Measurements from ENCODE around the gene CCDC152. TPM values are rescaled to one million over a fixed set of nuclear protein-coding genes. Genes with fewer than 3 reads are reported as not detected.
"Not testable (repeated sequence)": the region's sequence is repeated elsewhere in the genome, so short reads cannot be mapped to it uniquely, and the experiment has no call there.

CCDC152 gene
- polyA plus RNA-seq, 1 experiment: 0.91 TPM

DNA sequence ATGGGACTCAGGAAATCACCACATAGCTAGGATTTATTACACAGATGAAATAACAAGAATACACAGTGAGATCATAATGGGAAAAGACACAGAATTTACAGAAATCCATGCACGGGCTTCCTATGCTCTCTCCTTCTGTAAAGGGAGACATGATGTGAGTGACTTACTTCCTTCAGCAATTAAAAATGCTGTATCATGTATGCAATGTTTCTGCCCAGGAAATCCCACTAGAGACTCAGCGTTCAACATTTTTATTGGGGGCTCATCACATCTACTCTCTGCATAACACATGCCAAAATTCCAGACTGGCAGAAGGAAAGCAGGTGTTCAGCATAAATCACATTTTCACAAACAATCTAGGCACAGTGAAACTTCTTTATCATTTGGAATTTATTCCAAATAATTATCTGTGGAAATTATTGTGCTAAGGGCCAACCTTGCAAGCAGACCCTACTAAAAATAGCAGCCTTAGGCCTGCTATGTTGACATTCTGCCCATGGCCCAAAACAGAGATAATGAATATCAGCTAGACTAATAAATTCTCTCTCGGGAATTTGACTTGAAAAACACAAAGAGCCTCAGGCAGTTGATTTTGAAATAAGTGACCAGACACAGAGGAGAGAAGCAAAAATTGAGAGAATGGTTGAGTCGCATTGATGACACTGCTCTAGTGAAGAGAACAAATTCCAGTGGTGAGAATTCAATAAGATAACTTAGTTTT is 86.5 kb downstream of the CCDC152 start:
- CTCF ChIA-PET: interaction anchor here (1.3 kb wide), 1 partner anchor 11 kb away, joined by 3 read pairs; no protein-coding TSS in a partner anchor
- DNase-seq (ENCODE audit: low read depth): peak; percentile 12

DNA sequence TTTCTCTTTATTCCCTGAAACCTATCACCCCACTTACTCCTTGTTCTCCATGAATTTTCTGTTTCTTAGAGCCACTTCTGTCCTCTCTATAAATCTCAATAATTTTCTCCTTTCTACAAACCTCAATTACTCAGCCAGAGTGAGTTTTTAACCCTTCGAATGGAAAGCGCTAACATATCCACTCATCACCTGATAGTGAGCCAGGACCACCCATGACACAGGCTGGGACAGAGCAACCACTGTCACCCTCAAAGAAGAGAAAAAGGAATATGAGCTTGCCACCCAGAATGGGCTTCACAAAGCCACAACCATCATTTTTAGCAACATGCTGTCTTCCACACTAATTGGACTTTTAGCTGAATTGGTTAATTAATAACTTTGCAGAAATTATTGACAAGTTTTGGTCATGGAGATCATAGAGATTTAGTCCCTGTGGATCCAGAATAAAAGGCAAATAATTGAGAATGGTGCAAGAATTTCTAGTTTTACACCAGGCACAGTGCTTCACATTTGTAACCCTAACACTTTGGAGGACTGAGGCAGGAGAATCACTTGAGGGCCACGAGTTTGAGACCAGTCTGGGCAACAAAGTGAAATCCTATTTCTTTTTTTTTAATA is 87.2 kb downstream of the CCDC152 start:
- Histone ChIP-seq H3K4me3 (ENCODE audit: low read depth, low read length) (no peak overlapping the region), H3K27me3 (ENCODE audit: control insufficient read depth, insufficient read depth, low read length) (no peaks in the 10 kb centered on the region), H3K36me3 (ENCODE audit: control insufficient read depth, insufficient read depth, low read length) (no peaks in the 10 kb centered on the region)
- TF ChIP-seq, protein P1, sequence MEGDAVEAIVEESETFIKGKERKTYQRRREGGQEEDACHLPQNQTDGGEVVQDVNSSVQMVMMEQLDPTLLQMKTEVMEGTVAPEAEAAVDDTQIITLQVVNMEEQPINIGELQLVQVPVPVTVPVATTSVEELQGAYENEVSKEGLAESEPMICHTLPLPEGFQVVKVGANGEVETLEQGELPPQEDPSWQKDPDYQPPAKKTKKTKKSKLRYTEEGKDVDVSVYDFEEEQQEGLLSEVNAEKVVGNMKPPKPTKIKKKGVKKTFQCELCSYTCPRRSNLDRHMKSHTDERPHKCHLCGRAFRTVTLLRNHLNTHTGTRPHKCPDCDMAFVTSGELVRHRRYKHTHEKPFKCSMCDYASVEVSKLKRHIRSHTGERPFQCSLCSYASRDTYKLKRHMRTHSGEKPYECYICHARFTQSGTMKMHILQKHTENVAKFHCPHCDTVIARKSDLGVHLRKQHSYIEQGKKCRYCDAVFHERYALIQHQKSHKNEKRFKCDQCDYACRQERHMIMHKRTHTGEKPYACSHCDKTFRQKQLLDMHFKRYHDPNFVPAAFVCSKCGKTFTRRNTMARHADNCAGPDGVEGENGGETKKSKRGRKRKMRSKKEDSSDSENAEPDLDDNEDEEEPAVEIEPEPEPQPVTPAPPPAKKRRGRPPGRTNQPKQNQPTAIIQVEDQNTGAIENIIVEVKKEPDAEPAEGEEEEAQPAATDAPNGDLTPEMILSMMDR (IDR thresholded peaks at IDR 0.05; ENCODE audit: insufficient read depth, low read depth, low read length): no peak
- ChIA-PET CTCF (interaction anchor here (1.3 kb wide), 1 partner anchor 11 kb away, joined by 3 read pairs; no protein-coding TSS in a partner anchor), POLR2A (no interaction called here)
- DNase-seq (ENCODE audit: low read depth): no peak

More for the DNA sequence above, 86.5 kb downstream of the CCDC152 start:
- POLR2A ChIA-PET: interaction anchor here (0.7 kb wide), 1 partner anchor 498 kb away, joined by 5 read pairs; no protein-coding TSS in a partner anchor
- Histone ChIP-seq H3K36me3 (ENCODE audit: control insufficient read depth, insufficient read depth, low read length) (no peaks in the 10 kb centered on the region), H3K27me3 (ENCODE audit: control insufficient read depth, insufficient read depth, low read length) (no peaks in the 10 kb centered on the region), H3K4me3 (ENCODE audit: low read depth, low read length) (no peak overlapping the region)
- TF ChIP-seq, protein P1 (IDR thresholded peaks at IDR 0.05; ENCODE audit: insufficient read depth, low read depth, low read length): no peak

DNA sequence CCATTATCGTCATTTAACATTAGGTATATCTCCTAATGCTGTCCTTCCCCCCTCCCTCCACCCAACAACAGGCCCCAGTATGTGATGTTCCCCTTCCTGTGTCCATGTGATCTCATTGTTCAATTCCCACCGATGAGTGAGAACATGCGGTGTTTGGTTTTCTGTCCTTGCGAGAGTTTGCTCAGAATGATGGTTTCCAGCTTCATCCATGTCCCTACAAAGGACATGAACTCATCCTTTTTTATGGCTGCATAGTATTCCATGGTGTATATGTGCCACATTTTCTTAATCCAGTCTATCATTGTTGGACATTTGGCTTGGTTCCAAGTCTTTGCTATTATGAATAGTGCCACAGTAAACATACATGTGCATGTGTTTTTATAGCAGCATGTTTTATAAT is 87.8 kb downstream of the CCDC152 start:
- DNase-seq (ENCODE audit: low read depth); CTCF ChIA-PET; H3K27me3 ChIP-seq (ENCODE audit: control insufficient read depth, insufficient read depth, low read length); POLR2A ChIA-PET; H3K36me3 ChIP-seq (ENCODE audit: control insufficient read depth, insufficient read depth, low read length); H3K4me3 ChIP-seq (ENCODE audit: low read depth, low read length): not testable (repeated sequence)

GRCh38 chr5:42848545-42848944 is 91.9 kb downstream of the CCDC152 start:
- POLR2A ChIA-PET: no interaction called here
- DNase-seq (ENCODE audit: low read depth): no peak
- CTCF ChIA-PET: no interaction called here
- Histone ChIP-seq H3K27me3 (ENCODE audit: control insufficient read depth, insufficient read depth, low read length) (no peaks in the 10 kb centered on the region), H3K36me3 (ENCODE audit: control insufficient read depth, insufficient read depth, low read length) (no peaks in the 10 kb centered on the region), H3K4me3 (ENCODE audit: low read depth, low read length) (no peak overlapping the region)
- TF ChIP-seq, protein P1 (IDR thresholded peaks at IDR 0.05; ENCODE audit: insufficient read depth, low read depth, low read length): no peak

DNA sequence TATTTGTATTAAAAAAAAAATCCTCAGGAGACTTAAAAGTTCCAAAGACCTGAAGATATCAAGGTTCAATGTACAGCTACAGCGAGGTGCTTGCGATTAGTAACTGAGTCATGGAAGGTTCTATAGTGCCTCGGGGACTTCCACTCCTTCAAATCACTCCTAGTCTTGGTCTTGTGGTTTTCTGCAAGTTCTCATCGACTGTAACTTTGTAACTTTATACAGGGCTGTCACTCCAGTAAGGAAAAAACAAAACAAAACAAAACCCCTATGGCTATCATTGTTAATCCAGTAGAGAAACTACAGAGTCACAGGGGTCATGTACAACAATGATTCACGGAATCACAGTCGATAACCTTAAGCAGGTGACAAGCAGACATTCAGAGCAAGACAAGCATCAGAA is 94.9 kb downstream of the CCDC152 start:
- CTCF ChIA-PET: no interaction called here
- POLR2A ChIA-PET: no interaction called here
- H3K27me3 ChIP-seq (ENCODE audit: control insufficient read depth, insufficient read depth, low read length): no peaks in the 10 kb centered on the region
- H3K36me3 ChIP-seq (ENCODE audit: control insufficient read depth, insufficient read depth, low read length): no peaks in the 10 kb centered on the region
- TF ChIP-seq, protein P1 (IDR thresholded peaks at IDR 0.05; ENCODE audit: insufficient read depth, low read depth, low read length): no peak
- H3K4me3 ChIP-seq (ENCODE audit: low read depth, low read length): no peak overlapping the region
- DNase-seq (ENCODE audit: low read depth): no peak

Other genes starting within 250 kb of the CCDC152 start
- gene SELENOP, start 55.1 kb downstream of the CCDC152 start, polyA plus RNA-seq (2011; rRNA removed): 4.4 and 4.6 TPM in 2 replicates

Measured in BJ (cell line).